ENCODE results near the gene LMBRD2.
A peak's percentile ranks its signal among the peaks of the same experiment; 100 is the strongest.
"Not testable (repeated sequence)": the region's sequence is repeated elsewhere in the genome, so short reads cannot be mapped to it uniquely, and the experiment has no call there.

The LMBRD2 gene

DNA sequence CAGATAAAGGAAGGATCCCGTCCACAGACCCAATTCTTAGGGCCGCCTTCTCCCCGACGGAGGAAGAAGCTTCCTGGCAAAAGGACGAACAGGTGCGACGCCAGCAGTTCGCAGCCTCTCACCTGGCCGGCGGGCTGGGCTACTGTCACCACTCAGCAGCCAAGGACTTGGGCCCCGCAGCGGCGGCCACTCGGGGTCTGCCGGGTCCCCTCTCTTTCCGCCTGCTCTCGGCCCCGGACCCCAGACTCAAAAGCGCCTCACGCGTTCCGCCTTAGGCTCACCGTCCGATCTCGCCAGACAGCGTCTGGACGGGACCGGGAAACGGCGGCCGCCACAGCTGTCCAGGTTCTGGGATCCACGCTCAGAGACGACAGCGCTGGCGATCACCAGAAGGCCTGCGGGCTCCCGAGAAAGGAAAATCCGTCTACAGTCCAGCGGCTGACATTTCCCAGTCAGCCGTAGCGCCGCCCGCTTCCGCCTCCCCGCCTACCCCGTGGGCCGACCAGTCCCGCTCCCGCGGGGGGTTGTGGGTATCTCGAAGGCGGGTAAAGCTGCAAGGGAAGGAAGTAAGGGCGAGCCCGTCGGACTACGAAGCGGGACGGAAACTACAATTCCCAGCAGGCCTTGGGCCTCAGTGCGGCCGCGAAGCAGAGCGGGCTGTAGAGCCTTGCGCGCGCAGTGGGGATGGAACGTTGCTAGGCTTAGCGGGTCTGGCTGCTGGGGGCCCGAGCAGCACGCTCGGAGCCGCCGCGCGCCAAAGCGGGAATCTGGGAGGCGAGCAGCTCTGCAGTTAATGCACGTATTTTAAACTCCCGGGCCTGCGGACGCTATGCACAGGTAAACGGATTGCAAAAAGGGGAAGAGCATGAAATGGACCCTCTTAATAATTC is at the start of gene LMBRD2, which contains the start of gene SKP2:
TSS of gene LMBRD2 (minus strand) at position 454 of the 890 bp plus-strand sequence. CDS start 8,538 bp downstream, outside the sequence.
TSS of gene SKP2 (plus strand) at position 678 of the 890 bp plus-strand sequence. CDS start at position 830, 152 bp downstream.
- DNase-seq: peak; percentile 99

DNA sequence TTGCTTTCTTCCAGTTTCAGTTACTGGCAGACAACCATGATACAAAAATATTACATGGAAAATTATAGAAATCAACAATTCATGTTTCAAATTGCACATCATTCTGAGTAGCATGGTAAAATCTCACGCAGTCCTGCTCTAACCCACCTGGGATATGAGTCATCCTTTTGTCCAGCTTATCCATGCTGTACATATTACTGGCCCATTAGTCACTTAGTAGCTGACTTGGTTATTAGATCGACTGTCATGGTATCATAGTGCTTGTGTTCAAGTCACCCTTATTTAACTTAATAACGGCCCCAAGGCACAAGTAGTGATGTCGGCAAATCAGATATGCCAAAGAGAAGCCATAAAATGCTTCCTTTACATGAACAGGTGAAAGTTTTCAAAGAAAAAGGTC is 48.8 kb upstream of the LMBRD2 start:
- no peak for DNase-seq

DNA sequence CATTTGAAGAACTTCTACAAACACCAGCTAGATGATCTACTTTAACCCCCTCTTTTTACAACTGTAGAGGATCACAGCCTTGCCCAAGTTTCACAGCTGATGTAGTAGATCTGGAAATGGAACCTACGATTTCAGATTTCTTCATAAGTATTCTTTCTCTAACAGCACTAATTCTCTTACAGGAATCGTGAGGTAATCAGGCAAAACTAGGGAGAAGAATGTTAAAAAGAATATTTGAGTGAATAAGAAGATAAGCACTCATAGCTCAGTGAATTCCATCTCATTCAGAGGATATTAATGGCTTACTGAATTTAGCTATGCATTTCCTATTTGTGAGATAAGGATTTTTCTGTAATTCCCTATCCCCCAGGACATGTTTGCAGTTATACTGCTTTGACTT is 47.9 kb upstream of the LMBRD2 start:
- no peak for DNase-seq

DNA sequence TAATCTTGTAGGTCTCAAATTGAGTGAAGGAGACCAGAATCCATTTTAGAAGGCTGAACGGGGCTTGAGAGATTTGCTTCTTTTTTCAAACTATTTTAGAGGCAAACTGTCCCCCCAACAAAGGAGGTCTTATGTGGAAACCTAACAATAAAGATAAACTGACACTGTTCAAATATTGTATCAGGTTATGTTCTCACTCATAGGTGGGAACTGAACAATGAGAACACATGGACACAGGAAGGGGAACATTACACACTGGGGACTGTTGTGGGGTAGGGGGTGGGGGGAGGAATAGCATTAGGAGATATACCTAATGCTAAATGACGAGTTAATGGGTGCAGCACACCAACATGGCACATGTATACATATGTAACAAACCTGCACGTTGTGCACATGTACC is 47.1 kb upstream of the LMBRD2 start:
- not testable (repeated sequence) for DNase-seq

DNA sequence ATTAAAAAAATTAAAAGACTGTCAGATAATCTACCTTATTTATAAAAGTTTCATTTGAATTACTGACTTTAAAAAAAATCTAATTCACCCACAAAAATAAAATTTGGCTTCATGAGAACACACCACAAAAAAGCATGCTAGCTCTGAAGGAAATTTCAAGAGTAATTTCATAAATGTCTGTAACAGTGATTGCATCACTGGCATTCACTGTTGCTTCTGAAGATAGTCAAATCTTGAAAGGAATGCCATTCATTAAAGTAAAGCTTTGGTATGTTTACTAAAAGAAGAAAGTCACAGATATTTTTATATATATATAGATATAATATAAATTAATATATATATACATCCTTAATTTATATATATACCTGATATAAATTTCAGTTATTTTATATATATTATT is 46.6 kb upstream of the LMBRD2 start:
- no peak for DNase-seq

- no peak for DNase-seq
These were observed 42.1 kb upstream of the LMBRD2 start for GRCh38 chr5:36193746-36194145.

GRCh38 chr5:36184408-36184807 is 32.7 kb upstream of the LMBRD2 start:
- not testable (repeated sequence) for DNase-seq

DNA sequence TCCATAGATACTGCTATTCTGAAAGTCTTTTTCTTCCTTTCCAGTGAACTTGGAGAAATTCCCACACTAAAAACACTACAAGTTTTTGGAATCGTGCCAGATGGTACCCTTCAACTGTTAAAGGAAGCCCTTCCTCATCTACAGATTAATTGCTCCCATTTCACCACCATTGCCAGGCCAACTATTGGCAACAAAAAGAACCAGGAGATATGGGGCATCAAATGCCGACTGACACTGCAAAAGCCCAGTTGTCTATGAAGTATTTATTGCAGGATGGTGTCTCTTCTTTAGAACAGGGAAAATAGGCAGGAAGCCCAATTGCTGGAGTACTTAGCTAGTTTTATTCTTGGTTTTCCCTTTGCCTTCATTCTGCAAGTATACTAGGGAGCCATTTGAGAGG is 30.1 kb upstream of the LMBRD2 start:
- no peak for DNase-seq

DNA sequence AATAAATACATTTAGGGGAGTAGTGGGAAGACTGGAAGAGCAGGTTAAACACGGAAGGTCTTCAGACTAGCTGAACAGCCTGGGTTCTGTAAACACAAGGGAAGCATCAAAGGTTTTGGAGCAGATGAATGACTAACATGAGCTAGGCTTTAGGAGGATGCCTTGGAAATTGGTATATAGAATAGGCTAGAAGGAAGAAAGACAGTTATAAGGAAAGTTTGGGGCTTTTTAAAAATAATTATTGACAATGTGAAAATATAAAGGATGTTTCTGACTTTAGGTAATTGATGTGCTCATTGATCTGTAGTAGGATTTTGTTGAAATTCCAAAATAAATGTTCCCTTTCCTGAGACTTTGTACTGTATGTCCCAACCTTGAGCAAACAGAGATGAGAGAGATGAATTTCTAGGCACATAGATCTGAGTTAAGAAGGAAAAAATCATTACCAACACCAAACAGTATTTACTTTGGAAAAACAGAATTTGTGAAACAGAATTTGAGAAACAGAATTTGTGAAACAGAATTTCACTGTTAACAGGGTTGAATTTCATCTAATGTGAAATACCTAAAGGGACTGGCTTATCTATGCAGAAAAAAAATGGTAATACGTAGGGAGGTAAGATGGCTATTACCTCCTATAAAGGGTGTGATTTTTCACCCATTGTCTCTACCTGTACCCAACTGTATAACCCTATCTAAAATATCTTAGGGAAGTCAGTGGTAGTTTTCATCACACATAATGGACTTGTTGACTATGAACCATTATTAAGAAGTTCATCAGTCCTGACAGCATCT is 29.1 kb upstream of the LMBRD2 start:
- no peak for DNase-seq

- no peak for DNase-seq
These were observed 28.3 kb upstream of the LMBRD2 start for GRCh38 chr5:36179950-36180349.

GRCh38 chr5:36178524-36178890 is 26.8 kb upstream of the LMBRD2 start:
- no peak for DNase-seq

GRCh38 chr5:36177715-36178523 is 26.2 kb upstream of the LMBRD2 start:
- DNase-seq: peak; percentile 64

DNA sequence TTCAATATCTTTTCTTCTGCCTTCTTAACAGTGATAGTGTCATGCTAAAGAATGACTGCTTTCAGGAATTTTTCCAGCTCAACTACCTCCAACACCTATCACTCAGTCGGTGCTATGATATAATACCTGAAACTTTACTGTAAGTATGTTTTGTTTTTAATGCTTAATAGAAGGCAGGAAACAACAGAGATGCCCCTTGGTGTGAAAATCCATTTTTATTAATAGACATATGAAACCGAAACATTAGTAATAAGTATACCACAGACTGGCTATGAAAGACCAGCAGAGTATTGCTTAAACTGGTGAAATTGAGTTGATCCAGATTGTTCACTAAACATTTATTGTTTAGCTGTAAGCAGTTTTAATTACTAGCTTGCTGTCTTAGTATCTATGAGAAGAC is 25.5 kb upstream of the LMBRD2 start:
- DNase-seq: no peak

- no peak for DNase-seq
These were observed 23.4 kb upstream of the LMBRD2 start for GRCh38 chr5:36175043-36175442.

DNA sequence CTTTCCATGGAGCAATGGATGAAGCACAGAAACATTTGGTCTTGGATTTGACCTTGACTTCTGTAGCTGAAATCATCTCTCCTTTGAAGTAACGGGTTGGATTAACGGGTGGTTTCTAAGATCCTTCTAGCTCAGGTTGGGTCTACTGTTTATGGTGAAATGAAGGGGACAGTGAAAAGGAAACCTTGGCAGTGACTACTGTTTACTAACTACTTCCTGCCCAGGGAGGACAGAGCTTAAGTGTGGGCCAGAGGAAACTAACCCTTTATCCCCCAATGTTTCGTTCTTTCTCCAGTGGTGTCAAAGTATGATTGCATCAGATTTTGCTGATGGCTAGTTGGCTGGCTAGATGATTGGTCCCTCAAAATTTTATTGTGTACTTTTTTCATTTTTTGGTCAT is 22.4 kb upstream of the LMBRD2 start:
- DNase-seq: no peak

- no peak for DNase-seq
These were observed 21.7 kb upstream of the LMBRD2 start for GRCh38 chr5:36173426-36173825.

GRCh38 chr5:36172599-36172998 is 20.9 kb upstream of the LMBRD2 start:
- no peak for DNase-seq

DNA sequence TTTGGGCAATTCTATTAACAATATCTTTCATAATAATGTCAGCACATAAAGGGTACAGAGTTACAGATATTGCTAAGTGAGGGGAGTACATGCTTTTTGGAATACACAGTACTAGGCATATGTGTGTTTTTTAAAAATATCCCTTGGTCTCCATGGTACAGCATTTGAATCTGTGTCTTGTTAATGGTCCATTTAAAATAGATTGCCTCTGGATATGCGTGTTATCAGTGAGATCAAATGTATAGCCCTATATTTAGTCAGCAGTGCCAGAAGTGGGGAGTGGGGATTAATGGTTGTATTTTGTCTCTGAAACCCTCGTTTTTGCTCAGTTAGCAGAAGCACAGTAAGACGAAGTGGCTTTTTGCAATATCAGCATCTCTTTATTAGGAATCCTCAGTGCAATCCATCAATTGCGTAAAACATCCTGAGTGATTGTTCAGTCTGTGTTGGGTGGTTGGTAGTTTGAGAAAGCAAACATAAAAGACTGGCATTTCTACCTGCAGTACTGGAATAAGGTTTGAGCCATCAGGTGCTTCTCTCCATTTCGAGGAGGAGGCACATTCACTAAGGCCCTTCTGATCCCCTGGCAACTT is 19.2 kb upstream of the LMBRD2 start:
- no peak for DNase-seq

DNA sequence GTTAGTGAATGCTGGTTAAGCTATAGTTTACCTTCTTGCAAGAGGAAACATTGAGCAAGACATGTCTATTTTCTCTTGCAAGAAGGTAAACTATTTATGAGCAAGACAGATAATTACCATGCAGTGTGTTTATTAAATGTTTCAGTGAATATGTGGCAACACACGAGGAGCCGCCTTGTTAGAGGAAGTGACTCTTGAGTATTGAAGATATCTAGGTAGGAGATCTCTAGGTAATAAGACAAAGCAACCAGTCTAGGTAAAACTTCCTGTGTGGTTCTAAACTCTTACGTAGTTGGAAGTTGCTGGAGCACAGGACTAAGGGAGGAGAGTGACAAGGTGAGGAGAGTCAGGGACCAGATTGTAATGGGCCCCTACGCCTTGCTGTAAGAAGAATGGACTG is 17.1 kb upstream of the LMBRD2 start:
- DNase-seq: no peak

- no peak for DNase-seq
These were observed 12.8 kb upstream of the LMBRD2 start for GRCh38 chr5:36164461-36164860.

DNA sequence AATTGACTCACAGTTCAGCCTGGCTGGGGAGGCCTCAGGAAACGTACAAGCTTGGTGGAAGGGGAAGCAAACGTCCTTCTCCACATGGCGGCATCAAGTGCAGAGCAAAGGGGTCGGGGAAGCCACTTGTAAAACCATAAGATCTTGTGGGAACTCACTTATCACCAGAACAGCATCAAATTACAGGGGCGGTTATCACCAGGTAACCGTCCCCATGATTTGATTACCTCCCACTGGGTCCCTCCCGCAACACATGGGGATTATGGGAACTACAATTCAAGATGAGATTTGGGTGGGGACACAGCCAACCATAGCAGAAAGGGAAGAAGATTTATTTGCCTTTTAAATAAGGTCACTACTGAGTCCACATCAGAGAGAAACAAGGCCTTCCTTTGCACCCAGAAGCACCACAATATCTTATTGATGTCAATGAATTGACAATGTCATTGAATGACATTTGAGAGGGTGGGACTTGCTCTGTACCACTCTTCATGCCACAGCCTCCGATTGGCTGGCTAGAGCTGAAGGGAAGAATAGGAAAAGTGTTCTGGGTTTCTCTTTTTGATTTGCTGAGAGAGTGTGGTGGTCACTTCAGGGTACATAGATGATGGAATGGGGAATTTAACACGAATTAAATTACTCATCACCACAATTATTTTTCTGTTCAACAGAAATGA is 11.3 kb upstream of the LMBRD2 start:
- DNase-seq: no peak

DNA sequence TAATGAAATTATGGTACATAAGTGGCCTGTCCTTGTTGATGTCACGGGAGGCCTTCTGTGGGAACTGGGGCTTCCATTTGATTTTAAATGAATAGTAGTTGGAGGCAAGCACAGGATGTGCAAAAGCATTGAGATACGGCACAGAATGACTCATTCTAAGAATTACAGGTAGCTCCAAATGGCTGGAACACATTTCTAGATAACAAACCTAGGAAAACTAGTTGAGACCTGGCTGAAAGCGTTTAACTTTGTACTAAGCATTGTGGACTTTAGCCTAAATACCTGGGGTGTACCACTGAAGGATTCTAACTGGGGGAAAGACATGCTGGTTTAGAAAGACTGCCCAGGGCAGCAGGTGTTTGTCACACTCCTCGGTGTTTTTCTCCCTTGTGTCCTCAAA is 9.7 kb upstream of the LMBRD2 start:
- no peak for DNase-seq

Data from NCI-H1694 treated with DMSO at 0.1 percent for 48 hours (cell line).